GM21717 (cell line): ENCODE data around the gene ZNF213.
A peak's percentile ranks its signal among the peaks of the same experiment; 100 is the strongest.
"Not testable (repeated sequence)": the region's sequence is repeated elsewhere in the genome, so short reads cannot be mapped to it uniquely, and the experiment has no call there.

Experiments used
- ATAC-seq: cut with Tn5 transposase; IDR thresholded peaks from one replicate; pipeline ENCODE4 v1.9.1; 2021; ENCODE audit warnings: mild to moderate bottlenecking, moderate library complexity; ENCODE audit not compliant: unreplicated experiment

Gene ZNF213

DNA sequence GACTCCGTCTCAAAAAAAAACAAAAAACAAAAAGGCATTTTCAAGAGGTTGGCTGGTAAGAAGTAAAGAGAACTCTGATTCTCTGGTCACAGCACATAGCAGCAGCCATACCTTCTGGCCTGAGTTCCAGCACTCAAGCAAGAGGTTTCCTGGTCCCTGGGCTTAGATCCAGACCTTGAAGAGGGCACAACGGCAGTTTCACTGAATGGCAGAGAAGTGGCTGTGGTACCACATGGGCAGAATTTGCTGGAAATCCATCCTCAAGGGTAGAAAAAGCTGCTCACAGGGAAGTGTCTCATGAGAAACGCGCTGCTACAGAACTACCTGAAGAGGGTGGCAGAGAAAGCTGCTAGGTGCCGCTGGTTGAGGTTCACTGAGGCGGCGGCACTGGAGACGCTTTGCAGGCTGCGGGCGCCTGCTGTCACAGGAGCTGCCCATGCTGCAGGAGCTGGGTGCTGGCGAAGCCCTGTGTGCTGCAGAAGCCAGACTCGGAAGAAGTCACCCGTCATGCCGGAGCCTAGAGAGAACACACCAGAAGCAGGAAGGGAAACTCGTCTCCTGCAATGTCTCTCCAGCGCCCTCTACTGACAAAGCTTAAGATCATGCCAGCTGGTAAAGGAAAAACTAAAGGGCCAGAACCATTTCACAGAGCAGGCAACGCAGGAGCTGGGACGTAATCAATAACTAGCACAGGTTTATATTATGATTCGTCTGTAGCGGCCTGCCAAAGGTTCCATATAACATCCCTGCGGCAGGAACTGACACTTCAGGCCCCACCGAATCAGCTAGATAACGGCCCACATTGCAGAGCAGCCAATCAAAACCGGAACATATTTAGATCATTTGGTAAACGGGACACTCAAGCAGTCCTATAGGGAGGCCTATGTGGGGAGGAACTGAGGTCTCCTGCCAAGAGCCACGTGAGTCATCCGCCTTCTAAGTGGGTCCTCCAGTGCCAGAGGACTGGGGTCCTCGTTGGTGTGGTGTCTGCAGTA lies 5.4 kb upstream of the ZNF213 start:
- ATAC-seq = peak; percentile 47

DNA sequence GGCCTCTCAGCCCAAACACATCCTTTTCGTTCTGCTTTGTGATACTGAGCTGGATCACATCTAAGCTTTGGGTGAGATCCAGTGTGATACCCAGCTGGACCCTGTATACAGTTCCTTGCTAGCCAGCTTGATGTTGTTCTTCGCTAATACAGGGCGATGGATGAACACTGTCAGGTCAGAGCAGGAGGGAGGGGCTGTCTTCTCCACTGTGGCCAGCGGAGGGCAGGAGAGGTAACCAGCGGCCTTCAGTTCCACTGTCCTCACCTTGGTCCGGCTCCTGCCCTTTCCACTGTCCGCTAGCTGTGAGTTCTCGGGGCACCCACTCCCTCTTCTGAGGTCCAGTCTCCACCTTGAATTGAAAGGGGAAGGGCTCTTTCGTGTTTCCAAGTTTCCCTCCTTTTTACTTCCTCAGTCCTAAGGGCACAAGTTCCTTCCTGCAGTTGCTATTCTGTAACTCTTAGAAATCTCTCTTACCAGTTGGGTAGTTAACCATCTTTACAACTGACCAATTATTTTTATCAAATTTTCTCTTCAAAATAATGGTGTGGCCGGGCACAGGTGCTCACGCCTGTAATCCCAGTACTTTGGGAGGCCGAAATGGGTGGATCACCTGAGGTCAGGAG lies 3.0 kb upstream of the ZNF213 start:
- no peak for ATAC-seq

DNA sequence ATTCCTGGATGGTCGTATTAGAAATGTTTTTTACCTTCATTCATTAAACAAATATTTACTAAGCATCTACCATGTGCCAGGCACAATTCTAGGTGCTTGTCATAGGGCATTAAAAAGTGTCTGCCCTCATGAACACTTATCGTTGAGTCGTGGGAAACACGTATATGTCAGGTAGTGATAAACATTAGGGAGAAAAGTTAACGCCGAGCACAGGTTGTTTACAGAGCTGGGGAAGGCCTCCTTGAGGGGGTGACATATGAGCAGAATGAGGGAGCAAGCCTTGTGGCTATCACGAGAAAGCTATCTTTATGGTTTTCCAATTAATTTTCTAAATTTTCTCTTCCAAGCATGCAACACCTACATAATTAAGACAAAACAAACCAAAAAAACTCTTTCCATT lies 985 bp upstream of the ZNF213 start:
- ATAC-seq = no peak

DNA sequence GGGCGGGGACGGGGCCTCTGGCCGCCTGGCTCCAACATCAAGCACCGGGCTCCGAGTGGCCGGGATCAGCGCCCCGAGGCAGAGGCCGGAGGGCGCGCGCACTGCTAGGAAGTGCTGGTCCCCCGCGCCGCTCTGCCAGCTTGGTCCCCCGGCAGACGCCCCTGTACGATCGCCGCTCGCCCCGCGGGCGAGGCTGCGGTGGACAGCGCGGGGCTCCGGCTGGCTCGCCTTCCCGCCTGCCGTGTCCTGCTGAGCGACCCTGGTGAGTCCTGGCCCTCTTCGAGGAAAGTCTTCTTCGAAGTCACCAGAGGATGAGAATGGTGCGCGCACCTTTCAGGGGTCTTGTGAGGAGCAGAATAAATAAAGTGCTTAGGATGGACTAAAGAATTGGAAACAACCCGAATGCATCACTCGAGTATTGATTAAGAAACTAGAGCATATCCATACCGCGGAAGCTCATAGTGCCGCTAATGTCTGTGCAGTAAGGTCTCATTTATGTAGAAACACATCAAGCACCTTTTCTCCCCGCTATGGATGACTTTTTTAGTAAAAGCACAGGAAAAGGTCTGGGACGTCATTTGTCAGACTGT lies 392 bp downstream of the ZNF213 start:
- ATAC-seq = no peak

DNA sequence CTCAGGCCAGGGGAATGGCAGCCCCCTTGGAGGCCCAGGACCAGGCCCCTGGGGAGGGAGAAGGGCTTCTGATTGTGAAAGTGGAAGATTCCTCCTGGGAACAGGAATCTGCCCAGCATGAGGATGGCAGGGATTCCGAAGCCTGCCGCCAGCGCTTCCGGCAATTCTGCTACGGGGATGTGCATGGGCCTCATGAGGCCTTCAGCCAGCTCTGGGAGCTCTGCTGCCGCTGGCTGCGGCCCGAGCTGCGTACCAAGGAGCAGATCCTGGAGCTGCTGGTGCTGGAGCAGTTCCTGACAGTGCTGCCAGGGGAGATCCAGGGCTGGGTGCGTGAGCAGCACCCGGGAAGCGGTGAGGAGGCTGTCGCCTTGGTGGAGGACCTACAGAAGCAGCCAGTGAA lies 2.4 kb downstream of the ZNF213 start:
- ATAC-seq = no peak

DNA sequence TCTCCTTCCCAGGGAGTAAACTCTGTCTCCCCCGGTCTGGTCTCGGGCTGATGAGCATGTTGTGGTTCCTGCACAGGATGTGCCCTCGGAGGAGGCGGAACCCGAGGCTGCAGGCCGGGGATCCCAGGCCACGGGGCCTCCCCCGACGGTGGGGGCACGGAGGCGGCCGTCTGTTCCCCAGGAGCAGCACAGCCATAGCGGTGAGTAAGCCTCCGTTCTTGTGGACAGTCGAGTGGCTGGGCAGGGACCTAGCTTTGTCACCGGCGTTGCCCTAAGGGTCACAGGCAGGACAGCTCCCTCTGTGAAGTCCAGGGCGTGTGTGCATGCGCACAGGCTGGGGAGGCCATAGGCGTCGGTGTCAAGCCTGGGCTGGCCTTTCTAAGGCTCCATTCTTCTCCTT lies 3.5 kb downstream of the ZNF213 start:
- no peak for ATAC-seq

DNA sequence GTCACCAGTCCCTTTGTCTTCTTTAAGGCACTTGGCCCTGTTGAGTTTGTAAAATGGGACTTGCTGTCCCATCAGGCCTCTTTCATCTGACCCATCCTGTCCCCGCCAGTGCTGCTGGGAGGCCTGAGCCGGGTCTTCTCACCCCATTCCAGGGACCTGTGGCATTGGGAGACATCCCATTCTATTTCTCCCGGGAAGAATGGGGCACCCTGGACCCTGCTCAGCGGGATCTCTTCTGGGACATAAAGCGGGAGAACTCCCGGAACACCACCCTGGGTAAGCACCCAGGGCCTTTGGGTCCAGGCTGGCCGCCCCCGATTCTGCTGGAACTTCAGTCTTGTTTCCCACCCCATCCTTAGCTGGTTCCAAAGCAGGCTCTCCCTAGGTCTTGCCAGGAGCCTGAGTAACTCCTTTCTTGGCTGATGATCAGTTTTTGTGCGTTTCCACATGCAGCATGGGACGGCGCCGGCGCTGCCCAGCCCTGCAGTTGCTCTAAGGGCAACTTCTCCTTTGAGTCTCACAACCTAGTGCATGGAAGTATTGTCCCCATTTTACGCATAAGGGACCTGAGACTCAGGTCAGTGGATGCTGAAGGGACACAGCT lies 4.1 kb downstream of the ZNF213 start:
- no peak for ATAC-seq

DNA sequence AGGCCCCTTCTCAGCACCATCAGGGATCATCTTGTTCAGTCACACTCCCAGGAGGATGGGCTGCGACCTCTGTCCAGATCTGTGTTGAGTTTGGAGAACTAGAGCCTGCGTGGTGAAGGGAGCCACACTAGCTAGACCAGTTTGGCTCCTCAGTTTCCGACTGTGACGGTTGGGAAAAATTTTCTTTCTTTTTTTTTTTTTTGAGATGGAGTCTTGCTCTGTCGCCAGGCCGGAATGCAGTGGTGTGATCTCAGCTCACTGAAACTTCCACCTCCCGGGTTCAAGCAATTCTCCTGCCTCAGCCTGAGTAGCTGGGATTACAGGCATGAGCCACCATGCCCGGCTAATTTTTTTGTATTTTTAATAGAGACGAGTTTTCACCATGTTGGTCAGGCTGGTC lies 4.7 kb downstream of the ZNF213 start:
- not testable (repeated sequence) for ATAC-seq

DNA sequence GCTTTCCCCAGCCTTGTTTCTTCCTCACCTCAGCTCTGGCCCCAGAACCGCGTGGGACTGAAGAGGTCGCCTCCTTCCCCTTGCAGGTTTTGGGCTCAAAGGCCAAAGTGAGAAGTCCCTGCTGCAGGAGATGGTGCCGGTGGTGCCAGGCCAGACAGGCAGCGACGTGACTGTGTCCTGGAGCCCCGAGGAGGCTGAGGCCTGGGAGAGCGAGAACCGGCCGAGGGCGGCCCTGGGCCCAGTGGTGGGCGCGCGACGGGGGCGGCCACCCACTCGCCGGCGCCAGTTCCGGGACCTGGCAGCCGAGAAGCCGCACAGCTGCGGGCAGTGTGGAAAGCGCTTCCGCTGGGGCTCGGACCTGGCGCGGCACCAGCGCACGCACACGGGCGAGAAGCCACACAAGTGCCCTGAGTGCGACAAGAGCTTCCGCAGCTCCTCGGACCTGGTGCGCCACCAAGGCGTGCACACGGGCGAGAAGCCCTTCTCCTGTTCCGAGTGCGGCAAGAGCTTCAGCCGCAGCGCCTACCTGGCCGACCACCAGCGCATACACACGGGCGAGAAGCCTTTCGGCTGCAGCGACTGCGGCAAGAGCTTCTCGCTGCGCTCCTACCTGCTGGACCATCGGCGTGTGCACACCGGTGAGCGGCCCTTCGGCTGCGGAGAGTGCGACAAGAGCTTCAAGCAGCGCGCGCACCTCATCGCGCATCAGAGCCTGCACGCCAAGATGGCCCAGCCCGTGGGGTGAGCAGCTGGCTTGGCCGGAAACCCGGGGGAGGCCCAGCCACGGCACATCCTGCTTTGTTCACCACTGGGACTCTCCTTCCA lies 6.0 kb downstream of the ZNF213 start:
- no peak for ATAC-seq

DNA sequence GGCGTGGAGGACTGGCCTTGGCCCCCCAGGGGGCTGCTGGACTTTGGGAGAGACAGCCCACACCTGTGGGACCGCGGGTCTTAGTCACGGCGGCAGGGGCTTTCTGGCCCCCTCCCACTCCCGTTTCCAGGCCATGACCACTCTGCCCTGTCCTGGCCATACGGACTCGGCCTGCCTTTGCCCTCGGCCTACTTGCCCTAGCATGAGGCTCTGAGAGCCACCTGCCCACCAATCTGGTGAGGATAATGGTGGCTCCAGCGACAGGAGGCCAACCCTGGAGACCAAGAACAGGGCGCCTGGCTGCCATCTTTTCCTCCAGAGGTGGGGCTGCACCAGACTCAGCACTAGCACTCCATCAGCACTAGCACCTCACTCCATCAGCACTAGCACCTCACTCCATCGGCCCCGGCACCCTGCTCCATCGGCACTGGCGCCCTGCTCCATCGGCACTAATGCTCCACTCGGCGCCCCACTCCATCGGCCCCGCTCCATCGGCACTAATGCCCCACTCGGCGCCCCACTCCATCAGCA lies 7.0 kb downstream of the ZNF213 start:
- ATAC-seq = no peak

DNA sequence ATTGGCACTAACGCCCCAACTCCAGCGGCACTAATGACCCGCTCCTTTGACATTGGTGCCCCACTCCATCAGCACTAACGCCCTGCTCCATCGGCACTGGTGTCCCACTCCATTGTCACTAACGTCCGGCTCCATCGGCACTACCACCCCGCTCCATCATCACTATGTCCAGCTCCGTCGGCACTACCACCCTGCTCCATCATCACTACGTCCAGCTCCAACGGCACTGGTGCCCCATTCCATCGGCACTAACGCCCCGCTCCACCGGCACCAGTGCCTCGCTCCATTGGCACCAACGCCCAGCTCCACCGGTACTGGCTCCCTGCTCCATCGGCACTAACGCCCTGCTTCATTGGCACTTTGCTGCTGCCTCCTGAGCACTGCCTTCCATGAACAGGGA lies 7.5 kb downstream of the ZNF213 start:
- ATAC-seq = no peak

DNA sequence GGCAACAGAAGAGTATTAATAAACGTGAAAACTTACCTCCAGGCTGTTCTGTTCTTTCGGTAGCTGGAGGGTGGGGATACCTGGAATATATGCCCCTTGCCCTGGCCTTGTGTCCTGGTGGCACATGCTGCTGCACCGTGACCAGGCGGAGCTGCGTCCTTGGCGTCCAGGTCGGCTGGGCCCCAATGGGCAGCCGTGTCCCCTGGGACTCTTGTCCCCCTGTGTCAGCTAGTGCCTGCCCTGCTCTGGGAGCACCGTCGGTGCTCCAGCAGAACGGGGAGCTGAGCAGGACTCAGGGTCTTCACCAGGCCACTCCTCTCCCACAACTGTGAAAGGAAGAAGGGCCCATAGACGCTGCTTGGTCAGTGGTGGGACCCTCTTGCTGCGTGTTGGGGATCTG lies 7.9 kb downstream of the ZNF213 start:
- no peak for ATAC-seq

DNA sequence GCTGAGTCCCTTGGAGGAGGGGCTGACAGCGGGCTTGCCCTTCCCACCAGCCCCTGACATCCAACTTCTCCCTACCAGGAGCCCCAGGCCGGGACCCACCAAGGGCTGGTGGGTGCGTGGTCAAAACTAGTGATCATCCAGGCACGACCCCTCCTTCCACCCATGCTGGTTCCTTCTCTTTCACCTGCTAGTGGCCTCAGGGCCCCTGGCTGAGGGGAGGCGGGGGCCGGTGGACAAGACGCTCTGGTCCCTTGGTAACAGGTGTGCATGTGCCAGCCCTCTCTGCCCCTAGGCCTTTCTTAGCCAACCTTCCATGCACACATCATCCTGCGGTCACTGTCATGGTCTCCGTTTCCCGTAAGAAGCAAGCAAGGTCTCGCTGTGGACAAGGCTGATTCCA lies 8.4 kb downstream of the ZNF213 start:
- ATAC-seq = no peak

DNA sequence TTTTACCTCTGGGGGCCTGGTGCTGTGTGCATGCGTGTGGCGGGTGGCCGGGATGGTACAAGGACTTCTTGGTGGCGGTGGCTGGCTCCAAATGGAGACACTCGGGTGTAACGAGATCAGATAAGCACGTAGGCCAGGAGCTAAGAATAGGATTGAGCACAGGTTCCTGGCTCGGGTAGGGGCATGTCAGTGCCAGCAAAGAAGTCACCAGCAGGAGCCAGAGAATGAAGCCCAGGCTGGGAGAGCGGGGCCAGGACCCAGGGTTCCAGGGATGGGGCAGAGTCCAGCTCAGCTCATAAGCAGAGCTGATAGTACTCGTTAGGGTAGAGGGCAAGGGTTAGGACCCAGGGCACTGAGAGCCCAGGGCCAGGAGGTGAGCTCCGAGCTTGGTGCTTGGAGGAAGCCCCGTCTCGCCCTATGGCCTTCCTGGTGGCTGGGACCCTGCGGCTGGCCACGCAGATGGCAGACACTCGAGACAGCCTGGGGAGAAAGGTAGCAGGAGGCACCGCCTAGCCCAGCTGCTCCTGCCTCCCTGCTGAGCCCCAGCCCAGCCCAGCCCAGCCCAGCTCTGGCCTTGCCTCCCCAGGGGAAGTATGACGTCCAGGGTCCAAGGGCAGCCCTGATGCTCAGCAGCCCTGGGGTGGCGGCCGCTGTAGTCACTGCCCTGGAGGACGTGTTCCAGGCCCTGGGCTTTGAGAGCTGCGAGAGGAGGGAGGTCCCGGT lies 8.9 kb downstream of the ZNF213 start:
- no peak for ATAC-seq

DNA sequence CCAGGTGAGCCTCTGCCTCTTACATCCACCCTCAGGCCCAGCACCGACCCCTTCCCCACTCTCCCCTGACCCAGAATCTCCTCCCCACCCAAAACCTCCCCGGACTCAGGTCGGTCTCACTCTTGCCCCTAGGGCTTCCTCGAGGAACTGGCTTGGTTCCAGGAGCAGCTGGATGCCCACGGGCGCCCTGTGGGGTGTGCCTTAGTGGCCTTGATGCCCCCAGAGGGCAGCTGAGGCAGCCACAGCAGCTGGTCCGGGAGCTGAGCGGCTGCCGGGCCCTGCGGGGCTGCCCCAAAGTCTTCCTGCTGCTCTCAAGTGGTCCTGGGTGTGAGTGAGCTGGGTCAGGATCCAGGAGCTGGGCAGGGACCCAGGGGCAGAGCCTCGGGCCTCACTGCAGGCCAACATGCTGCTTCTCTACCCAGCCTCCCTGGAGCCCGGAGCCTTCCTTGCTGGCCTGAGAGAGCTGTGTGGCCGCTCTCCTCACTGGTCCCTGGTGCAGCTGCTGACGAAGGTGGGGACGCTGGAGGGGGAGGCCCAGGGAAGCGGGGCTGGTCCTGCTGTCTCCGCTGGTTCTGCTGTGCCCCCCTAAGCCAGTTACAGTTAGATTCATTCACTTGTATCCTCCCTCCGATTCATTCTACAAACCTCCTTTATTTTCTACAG lies 9.6 kb downstream of the ZNF213 start:
- ATAC-seq = no peak

DNA sequence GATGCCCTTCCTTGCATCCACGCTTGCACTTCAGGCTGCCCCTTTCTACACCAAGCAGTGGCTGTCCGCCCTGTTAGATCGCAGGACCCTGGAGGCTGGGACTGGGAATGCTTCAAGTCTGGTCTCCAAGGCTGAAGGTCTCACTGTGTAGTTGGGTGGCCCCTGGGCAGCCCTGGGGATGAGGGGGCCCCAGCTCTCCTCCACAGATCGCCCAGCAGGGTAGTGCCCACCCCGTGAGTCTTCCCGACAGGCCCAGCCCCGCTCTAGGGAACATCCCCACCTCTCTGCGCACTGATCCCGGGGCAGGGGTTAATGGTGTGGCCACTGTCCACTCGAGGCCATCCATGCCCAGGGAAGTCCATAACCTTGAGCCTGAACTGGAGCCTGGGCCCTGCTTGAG lies 10.3 kb downstream of the ZNF213 start:
- no peak for ATAC-seq

DNA sequence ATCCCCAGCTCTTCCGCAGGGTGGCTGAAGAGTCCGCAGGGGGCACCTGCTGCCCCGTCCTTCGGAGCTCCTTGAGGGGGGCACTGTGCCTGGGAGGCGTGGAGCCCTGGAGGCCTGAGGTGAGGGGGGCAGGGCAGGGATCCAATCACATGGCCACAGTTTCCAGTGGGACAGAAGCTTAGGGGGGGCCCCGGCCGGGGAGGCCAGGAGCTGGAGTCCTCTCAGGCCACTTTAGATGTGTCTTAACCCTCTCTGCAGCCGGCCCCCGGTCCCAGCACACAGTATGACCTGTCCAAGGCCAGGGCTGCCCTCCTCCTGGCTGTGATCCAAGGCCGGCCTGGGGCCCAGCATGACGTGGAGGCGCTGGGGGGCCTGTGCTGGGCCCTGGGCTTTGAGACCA lies 10.8 kb downstream of the ZNF213 start:
- no peak for ATAC-seq

DNA sequence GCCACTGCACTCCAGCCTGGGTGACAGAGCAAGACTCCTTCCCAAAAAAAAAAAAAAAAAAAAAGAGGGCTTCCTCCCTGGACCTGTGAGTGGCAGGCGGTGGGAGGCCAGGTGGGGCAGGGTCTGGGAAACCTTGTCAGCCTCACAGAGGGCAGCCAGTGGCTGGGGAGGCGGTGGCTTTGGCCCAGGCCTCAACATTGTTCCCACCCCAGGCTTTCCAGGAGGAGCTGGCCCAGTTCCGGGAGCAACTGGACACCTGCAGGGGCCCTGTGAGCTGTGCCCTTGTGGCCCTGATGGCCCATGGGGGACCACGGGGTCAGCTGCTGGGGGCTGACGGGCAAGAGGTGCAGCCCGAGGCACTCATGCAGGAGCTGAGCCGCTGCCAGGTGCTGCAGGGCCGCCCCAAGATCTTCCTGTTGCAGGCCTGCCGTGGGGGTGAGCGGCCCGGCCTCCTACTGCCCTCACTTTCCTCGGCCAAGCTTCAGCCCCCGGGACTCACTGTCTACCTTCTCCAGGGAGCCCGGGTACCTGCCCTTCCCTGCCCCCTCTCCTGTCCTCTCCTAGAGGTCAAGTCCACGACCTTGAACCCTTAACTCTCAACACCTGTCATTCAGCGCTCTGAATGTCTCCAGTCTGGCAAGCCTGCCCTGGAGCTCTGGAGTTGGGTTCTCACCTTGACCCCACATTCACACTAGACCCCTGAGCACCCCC lies 12.4 kb downstream of the ZNF213 start:
- no peak for ATAC-seq

DNA sequence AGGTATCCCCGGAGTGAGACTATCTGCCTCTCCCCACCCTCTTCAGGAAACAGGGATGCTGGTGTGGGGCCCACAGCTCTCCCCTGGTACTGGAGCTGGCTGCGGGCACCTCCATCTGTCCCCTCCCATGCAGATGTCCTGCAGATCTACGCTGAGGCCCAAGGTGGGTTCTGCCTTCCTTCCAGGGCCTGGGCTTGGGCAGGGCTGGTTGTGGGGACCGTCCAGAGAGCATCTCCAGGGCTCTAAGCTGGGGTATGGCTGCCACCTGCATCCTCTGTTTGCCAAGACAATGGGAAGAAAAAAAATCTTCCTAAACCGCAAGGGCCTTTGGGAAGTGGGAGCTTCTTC lies 12.9 kb downstream of the ZNF213 start:
- no peak for ATAC-seq
